ENCODE results near the gene CLDND2. TPM values are rescaled to one million over a fixed set of nuclear protein-coding genes. Genes with fewer than 3 reads are reported as not detected.

The CLDND2 gene
- total RNA-seq, 4 donors from 2014 or later, result not detected

- no peak for TF ChIP-seq CTCF (IDR thresholded peaks at IDR 0.05)
- TF ChIP-seq POLR2A (IDR thresholded peaks at IDR 0.05), result no peak
- H3K27ac ChIP-seq, result no peak overlapping the region
- H3K4me1 ChIP-seq, result peaks cover 5 to 36% (median 11%) of the 10 kb centered on the region in 3 donors
- WGBS, 2 donors, result 62 to 68% methylated on average over 8 of the region's 8 CpGs
- DNase-seq, result no peak
- no peaks in the 10 kb centered on the region for H3K36me3 ChIP-seq
- intact Hi-C loops (cut with DNase I), result no loop called here
- no peaks in the 10 kb centered on the region for H3K9me3 ChIP-seq
- no peak overlapping the region for H3K4me3 ChIP-seq
- H3K27me3 ChIP-seq, result no peaks in the 10 kb centered on the region
Observed at GRCh38 chr19:51391073-51391611, 22.3 kb upstream of the CLDND2 start.

GRCh38 chr19:51389143-51389542 lies 20.3 kb upstream of the CLDND2 start:
- H3K36me3 ChIP-seq, result no peaks in the 10 kb centered on the region
- no peak overlapping the region for H3K27ac ChIP-seq
- intact Hi-C loops (cut with DNase I), result no loop called here
- TF ChIP-seq CTCF (IDR thresholded peaks at IDR 0.05) (no peak), POLR2A (IDR thresholded peaks at IDR 0.05) (no peak)
- no peaks in the 10 kb centered on the region for H3K9me3 ChIP-seq
- no peak overlapping the region for H3K4me3 ChIP-seq
- no peak for DNase-seq
- no peaks in the 10 kb centered on the region for H3K27me3 ChIP-seq
- 87 to 94% methylated on average over 6 to 8 of the region's 14 CpGs for WGBS, 2 donors
- peaks cover 0 to 17% (median 4%) of the 10 kb centered on the region in 3 donors for H3K4me1 ChIP-seq

- Histone ChIP-seq H3K36me3 (no peaks in the 10 kb centered on the region), H3K9me3 (no peaks in the 10 kb centered on the region), H3K27ac (no peak within 1 kb of the TSS), H3K4me3 (no peak within 1 kb of the TSS), H3K4me1 (peaks cover 0 to 9% (median 0%) of the 10 kb centered on the region in 3 donors), H3K27me3 (no peaks in the 10 kb centered on the region)
- intact Hi-C loops (cut with DNase I), result no loop called here
- 55 to 89% methylated on average over 5 to 6 of the region's 15 CpGs for WGBS, 2 donors
- no peak for TF ChIP-seq POLR2A (IDR thresholded peaks at IDR 0.05)
- no peak for TF ChIP-seq CTCF (IDR thresholded peaks at IDR 0.05)
- no peak for DNase-seq
Observed at GRCh38 chr19:51387924-51388389, 19.2 kb upstream of the CLDND2 start, which contains the start of gene LIM2. Gene LIM2 (minus strand): TSS chr19:51387974. CDS start chr19:51387443, 531 bp downstream.

- Histone ChIP-seq H3K4me3 (no peak overlapping the region), H3K4me1 (peaks cover 0 to 9% (median 0%) of the 10 kb centered on the region in 3 donors), H3K36me3 (no peaks in the 10 kb centered on the region), H3K9me3 (no peaks in the 10 kb centered on the region), H3K27ac (no peak overlapping the region), H3K27me3 (no peaks in the 10 kb centered on the region)
- TF ChIP-seq POLR2A (IDR thresholded peaks at IDR 0.05) (no peak), CTCF (IDR thresholded peaks at IDR 0.05) (no peak)
- DNase-seq, result no peak
- 84 to 90% methylated on average over 7 to 12 of the region's 14 CpGs for WGBS, 2 donors
- intact Hi-C loops (cut with DNase I), result no loop called here
Observed at GRCh38 chr19:51386882-51387520, 18.2 kb upstream of the CLDND2 start.

GRCh38 chr19:51382004-51382403 lies 13.2 kb upstream of the CLDND2 start:
- no peak for DNase-seq
- H3K27me3 ChIP-seq, result no peaks in the 10 kb centered on the region
- intact Hi-C loops (cut with DNase I), result no loop called here
- H3K4me1 ChIP-seq, result peaks cover 0 to 7% (median 0%) of the 10 kb centered on the region in 3 donors
- H3K4me3 ChIP-seq, result no peak overlapping the region
- WGBS, 2 donors, result 88 to 95% methylated on average over 1 to 4 of the region's 4 CpGs
- H3K36me3 ChIP-seq, result no peaks in the 10 kb centered on the region
- H3K9me3 ChIP-seq, result no peaks in the 10 kb centered on the region
- no peak for TF ChIP-seq CTCF (IDR thresholded peaks at IDR 0.05)
- TF ChIP-seq POLR2A (IDR thresholded peaks at IDR 0.05), result no peak
- H3K27ac ChIP-seq, result no peak overlapping the region

Measured in esophagus squamous epithelium (tissue), 5 donors.